Motor neuron (in vitro differentiated cells): ENCODE results near the gene SGCA. TPM values are rescaled to one million over a fixed set of nuclear protein-coding genes. Genes with fewer than 3 reads are reported as not detected.

ENCODE experiments used
- ATAC-seq, 8 experiments: fragments of 200-7000 bp; cut with Tn5 transposase; replicated peaks in 6 of 8; 2 replicates each; pipeline ENCODE4 v1.8.0; 2021; ENCODE audit warnings: mild to moderate bottlenecking in 8 of 8, moderate library complexity in 8 of 8
- H3K27ac ChIP-seq, 2 donors: fragments of 250-450 bp; sonication (Bioruptor Pico); 2 replicates each; pipeline ENCODE4 v1.9.0; 2021; ENCODE audit warnings: antibody characterized with exemption in 2 of 2, mild to moderate bottlenecking in 2 of 2, moderate library complexity in 1 of 2
- H3K4me1 ChIP-seq, 2 donors: fragments of 250-450 bp; sonication (Bioruptor Pico); replicated peaks in 1 of 2; 2 replicates each; pipeline ENCODE4 v1.6.1; 2021; ENCODE audit warnings: antibody characterized with exemption in 2 of 2, mild to moderate bottlenecking in 2 of 2, moderate library complexity in 1 of 2
- H3K4me3 ChIP-seq, 5 donors: fragments of 250-450 bp; sonication (Bioruptor Pico); 2 replicates each; pipeline ENCODE4 v1.9.0; 2021; ENCODE audit warnings: antibody characterized with exemption in 5 of 5, mild to moderate bottlenecking in 5 of 5, moderate library complexity in 4 of 5
- WGBS, 10 experiments: fragments of 450-650 bp; shearing (Covaris generic); methylation state at CpG; one replicate each; pipeline ENCODE4 v1.0.0; 2022; 5-methylcytosine and 5-hydroxymethylcytosine counted together
- in situ Hi-C, 9 experiments: fragments of 400-800 bp; cut with MboI; loops; one replicate each; pipeline ENCODE4 v1.15.0; 2021; ENCODE audit warnings: low sequenced_read_pairs in 9 of 9, low pct_unique_long_range_greater_than_20kb in 2 of 9; ENCODE audit not compliant: unreplicated experiment in 9 of 9
- total RNA-seq, 8 experiments: library from RNA; unstranded; fragments of 300-600 nt; gene quantifications; 2 replicates each; pipeline versions ENCODE4 v1.2.3 to v1.2.4, GENCODE V29; 2022

Gene SGCA
- total RNA-seq, 8 experiments from 2014 or later = 0.22 to 3.4 (median 1.1) TPM; not detected in 2

DNA sequence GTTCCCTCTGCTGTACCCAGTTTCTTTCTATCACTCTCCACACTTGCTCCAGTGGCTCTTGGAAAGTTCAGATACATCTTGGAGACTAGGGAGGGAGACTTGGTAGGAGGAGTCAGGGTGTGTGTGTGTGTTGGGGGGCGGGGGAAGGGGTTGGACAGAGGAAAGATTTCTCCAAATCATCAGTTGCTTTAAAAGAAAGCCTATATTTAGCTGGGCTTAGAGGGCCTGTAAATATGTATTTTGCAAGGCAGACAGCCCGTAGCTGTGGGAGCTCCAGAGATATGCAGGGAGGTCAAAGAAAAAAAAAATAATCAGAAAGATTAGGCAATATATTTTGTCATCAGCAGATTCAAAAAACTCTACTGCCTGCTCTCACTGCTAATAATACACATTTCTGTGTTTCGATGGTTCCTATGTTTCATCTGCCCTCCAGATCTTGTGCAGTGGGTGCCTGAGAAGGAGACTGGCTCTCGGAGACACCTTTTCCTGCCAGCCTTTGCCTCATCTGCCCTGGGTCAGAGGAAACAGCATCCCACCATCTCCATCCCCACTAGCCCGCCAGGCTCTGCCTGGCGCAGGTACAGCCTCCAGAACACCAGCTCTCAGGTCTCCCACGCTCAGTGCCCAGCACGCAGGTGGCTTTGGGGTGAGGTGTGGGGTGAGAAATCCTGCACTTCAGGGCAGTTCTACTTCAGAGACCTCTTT is 10.5 kb upstream of the SGCA start:
- Histone ChIP-seq H3K4me3 (no peak overlapping the region), H3K27ac (no peak overlapping the region), H3K4me1 (peaks cover 11 to 13% of the 10 kb centered on the region in 2 donors)
- WGBS, 10 experiments = 38 to 86% (median 66%) methylated on average over 1 to 3 of the region's 8 CpGs; no CpG with 5 or more reads in 6 of the 10 experiments
- in situ Hi-C loops = no loop called here
- ATAC-seq = peak in 3 of 8 experiments; percentile 4 to 17 (median 10)

DNA sequence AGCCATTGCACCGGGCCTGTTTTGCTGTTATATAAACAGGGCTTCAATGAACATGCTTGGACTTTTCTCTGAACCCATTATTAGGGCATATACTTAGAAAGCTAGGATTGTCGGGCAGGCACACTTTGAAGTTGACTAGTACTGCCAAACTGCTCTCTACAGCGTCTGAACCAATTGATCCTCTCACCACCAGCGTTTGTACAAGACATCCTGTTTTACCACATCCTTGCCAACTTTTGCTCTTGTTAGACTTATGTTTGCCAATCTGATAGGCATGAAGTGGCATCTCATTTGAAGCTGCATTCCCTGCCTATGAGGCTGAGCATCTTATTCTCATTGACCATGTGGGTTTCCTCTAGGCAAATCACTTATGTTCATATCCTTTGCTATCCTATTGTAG is 7.9 kb upstream of the SGCA start:
- ATAC-seq = no peak
- peaks cover 7 to 18% of the 10 kb centered on the region in 2 donors for H3K4me1 ChIP-seq
- H3K4me3 ChIP-seq = no peak overlapping the region
- 48 to 100% (median 80%) methylated on average over 1 to 4 of the region's 4 CpGs; no CpG with 5 or more reads in 1 of the 10 experiments for WGBS, 10 experiments
- in situ Hi-C loops = no loop called here
- H3K27ac ChIP-seq = no peak overlapping the region

DNA sequence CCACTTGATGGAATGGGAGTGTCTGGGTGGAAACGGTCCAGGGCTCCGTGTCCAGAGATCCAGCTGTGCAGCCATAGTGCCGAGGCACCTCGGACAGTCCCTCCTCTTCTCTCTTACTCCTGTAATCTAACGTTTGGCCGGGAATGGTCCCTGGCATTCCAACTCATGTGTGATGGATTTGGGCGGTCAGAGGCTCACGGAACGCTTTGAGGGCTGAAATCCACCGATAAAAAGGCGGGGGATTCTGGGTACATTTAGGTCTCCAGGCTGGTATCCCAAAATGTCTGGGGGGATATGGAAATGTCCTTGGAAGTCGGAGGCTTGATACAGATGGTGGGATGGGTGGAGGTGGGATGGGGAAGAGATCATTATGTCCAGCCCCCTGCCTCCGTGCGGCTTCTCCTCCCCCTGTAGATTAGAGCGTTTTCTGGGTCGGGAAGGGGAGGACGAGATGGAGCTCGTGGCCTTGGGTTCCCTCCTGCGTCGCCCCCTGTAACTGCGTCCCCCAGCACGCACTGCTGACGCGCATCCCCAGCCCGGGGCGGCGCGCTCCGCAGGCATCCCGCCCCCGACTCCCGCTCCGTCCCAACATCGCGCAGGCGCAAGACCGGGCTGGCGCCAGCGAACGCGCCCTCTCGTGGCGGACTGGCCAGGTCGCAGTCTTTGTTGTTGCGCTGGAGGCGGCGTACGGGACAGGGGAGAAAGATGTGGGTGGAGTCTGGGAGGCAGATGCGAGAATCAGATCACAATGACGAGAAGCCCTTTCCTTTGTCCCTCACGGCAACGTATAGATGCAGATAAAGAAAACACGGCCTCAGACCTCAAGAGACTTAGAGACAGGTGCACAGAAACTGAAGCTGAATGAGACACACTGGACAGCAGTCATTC is 4.5 kb upstream of the SGCA start:
- peak; percentile 88 to 97 (median 96) for ATAC-seq
- in situ Hi-C loops = no loop called here
- WGBS, 10 experiments = 0 to 9% (median 0%) methylated on average over 1 to 12 of the region's 53 CpGs; no CpG with 5 or more reads in 1 of the 10 experiments
- peak overlapping the region; percentile 76 to 87 for H3K27ac ChIP-seq
- peaks cover 5 to 18% of the 10 kb centered on the region in 2 donors for H3K4me1 ChIP-seq
- peak overlapping the region; percentile 30 to 40 (median 35) for H3K4me3 ChIP-seq

DNA sequence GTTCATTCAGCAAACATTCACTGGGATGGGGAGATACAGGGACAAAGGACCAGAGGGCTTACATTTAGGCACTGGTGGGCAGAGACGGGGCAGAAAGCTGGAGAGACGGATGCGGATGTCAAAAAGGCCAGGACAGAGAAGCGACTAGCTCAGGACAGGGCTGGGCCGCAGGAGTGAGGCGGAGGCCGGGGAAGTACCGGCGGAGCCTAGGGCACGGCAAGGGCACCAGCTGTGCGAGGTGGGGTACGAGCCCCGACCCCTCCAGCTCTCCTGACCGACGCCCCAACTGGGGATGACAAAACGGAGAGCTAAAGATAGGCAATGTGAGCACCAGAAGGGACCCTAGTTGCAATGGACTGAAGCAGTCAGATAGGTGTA is 3.9 kb upstream of the SGCA start:
- in situ Hi-C loops = no loop called here
- Histone ChIP-seq H3K27ac (peak overlapping the region; percentile 54 to 87), H3K4me1 (peaks cover 5 to 18% of the 10 kb centered on the region in 2 donors), H3K4me3 (peak overlapping the region in 2 of 5 donors; percentile 35 to 40)
- 0 to 90% (median 66%) methylated on average over 2 to 8 of the region's 16 CpGs; no CpG with 5 or more reads in 4 of the 10 experiments for WGBS, 10 experiments
- ATAC-seq = peak in 1 of 8 experiments; percentile 1

DNA sequence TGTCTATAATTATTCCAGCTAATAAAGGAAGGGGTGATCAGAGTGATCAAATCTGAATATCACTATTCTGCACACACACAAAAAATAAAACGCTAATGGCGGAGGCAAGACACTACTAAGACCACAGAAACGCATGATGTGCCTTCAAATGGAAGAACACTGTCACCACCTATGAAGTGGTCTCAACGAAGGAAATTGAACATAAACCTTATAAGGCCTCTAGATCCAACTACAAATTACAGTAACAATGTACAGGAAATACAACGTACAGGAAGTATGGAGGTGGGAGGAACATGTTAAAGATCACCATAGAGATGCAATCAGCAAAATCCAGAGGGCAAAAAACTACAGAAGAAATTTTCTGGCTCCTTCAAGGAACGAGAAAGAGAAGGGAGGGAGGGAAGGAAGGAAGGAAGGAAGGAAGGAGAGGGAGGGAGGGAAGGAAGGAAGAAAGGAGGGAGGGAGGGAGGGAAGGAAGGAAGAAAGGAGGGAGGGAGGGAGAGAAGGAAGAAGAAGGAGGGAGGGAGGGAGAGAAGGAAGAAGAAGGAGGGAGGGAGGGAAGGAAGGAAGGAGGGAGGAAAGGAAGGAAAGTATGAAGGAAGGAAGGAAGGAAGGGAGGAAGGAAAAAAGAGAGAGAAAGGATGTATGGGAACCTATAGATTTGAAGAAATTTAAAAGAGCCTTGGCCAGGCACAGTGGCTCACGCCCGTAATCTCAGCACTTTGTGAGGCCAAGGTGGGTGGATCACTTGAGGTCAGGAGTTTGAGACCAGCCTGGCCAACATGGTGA is 3.1 kb upstream of the SGCA start:
- in situ Hi-C loops = no loop called here
- Histone ChIP-seq H3K4me3 (no peak overlapping the region), H3K27ac (no peak overlapping the region), H3K4me1 (peaks cover 5 to 18% of the 10 kb centered on the region in 2 donors)
- no peak for ATAC-seq
- whole genome bisulfite sequencing, 10 experiments = 70 to 100% (median 87%) methylated on average over 1 to 5 of the region's 8 CpGs; no CpG with 5 or more reads in 3 of the 10 experiments

DNA sequence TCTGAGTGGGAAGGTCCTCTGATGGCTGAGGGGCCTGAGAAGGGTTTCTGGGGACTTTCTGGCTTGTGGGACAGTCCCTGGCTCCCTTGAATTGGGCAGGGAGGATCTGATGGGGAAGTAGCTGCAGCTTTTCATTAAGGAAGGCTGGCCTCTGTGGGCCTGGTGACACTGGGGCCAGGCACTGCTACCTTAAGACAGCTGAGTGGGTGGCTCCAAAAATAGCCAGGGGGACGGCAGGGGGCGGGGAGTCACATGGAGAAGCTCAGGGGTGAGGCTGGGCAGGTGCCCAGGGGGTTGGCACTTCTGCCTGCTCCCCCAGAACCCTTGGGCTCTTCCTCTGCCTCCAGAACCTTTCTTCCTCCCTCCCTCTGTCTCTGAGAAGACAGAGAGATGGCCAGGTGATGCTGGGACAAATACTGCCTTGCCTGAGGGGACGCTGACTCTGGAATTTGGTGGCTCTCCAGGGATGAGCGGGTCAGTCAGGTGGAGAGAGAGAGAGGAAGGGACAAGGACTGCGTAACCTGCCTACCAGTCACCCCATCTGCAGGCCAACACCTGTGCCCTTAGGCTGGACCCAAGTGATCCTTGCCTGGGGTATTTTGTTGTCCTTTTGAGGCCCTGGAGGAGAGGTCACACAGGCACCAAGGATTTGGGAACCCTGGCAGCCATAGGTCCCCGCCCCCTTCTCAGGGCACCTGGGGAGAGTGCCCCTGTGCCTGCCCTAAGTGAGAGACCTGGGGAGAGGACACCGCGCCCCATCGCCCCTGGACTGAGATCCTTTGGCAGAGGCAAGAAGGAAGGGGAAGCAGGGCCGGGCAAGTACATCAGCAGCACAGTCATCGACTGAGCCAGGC is 1.7 kb upstream of the SGCA start:
- in situ Hi-C loops = no loop called here
- no peak for ATAC-seq
- Histone ChIP-seq H3K27ac (no peak overlapping the region), H3K4me1 (peaks cover 5 to 18% of the 10 kb centered on the region in 2 donors), H3K4me3 (no peak overlapping the region)
- WGBS, 10 experiments = 64 to 100% (median 83%) methylated on average over 1 to 4 of the region's 11 CpGs; no CpG with 5 or more reads in 4 of the 10 experiments

GRCh38 chr17:50164697-50164988 is 1.2 kb upstream of the SGCA start:
- ATAC-seq = no peak
- in situ Hi-C loops = no loop called here
- Histone ChIP-seq H3K4me1 (peaks cover 5 to 18% of the 10 kb centered on the region in 2 donors), H3K4me3 (no peak overlapping the region), H3K27ac (no peak overlapping the region)
- WGBS, 10 experiments = 80 to 100% (median 100%) methylated on average over 1 of the region's 2 CpGs; no CpG with 5 or more reads in 4 of the 10 experiments

DNA sequence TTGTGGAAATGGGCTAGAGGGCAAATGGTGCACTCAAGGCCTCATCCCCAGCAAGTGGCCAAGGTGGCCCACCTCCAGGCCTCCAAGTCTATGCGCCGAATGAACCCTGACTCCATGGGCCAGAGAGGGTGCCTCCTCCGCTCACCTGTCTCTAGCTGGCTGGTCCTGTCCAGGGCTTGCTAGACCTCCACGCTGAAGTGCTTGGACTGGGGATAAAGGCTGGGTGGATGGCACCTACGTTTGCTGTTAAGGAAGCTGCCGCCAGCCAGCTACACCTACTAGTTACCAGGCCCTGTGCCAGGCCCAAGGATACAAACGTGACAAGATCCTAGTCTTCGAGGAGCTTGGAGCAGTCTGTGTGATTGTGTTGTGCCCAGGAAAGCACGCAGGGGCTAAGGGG is 739 bp upstream of the SGCA start:
- ATAC-seq = no peak
- Histone ChIP-seq H3K27ac (no peak overlapping the region), H3K4me1 (peaks cover 5 to 14% of the 10 kb centered on the region in 2 donors), H3K4me3 (no peak overlapping the region)
- in situ Hi-C loops = no loop called here
- WGBS, 10 experiments = 52 to 90% (median 84%) methylated on average over 2 to 4 of the region's 9 CpGs; no CpG with 5 or more reads in 6 of the 10 experiments

- 29 to 84% (median 67%) methylated on average over 1 to 3 of the region's 3 CpGs; no CpG with 5 or more reads in 5 of the 10 experiments for WGBS, 10 experiments
- H3K27ac ChIP-seq = no peak overlapping the region
- H3K4me3 ChIP-seq = no peak overlapping the region
- H3K4me1 ChIP-seq = peaks cover 5 to 10% of the 10 kb centered on the region in 2 donors
- no peak for ATAC-seq
- in situ Hi-C loops = no loop called here
Observed at GRCh38 chr17:50165466-50165865, 339 bp upstream of the SGCA start.

DNA sequence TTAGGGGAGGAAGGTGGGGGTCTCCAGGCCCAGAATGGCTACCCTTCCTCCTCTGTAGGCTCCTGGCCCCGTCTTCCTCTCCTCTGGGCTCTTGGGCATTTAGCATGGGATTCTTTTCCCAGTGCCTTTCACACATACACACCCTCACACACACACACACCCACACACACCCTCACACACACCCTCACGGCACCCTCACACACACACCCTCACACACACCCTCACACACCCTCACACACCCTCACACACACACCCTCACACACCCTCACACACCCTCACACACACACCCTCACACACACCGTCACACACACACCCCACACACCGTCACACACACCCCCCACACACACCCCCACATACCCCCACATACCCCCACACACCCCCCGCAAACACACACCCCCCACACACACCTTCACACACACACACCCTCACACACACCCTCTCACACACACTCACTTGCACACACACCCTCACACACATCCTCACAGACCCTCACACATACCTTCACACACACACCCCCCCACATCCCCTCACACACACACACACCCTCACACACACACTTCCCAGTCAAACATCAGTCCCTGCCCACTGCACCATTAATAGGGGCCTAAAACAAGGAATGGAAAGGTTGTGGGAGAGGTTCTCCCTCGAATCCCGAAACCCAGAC is 845 bp downstream of the SGCA start:
- H3K4me3 ChIP-seq = no peak overlapping the region
- no peak for ATAC-seq
- in situ Hi-C loops = no loop called here
- H3K4me1 ChIP-seq = peaks cover 4 to 6% of the 10 kb centered on the region in 2 donors
- WGBS, 10 experiments = 33 to 100% (median 89%) methylated on average over 1 to 4 of the region's 7 CpGs; no CpG with 5 or more reads in 7 of the 10 experiments
- no peak overlapping the region for H3K27ac ChIP-seq

- Histone ChIP-seq H3K27ac (no peak overlapping the region), H3K4me3 (no peak overlapping the region), H3K4me1 (peaks cover under 1 to 3% of the 10 kb centered on the region in 2 donors)
- 67% methylated on average over 1 of the region's 19 CpGs; no CpG with 5 or more reads in 9 of the 10 experiments for WGBS, 10 experiments
- in situ Hi-C loops = no loop called here
- no peak for ATAC-seq
Observed at GRCh38 chr17:50167371-50167770, 1.6 kb downstream of the SGCA start.
